ENCODE results near the gene ZFAND3.

GRCh38 chr6:37946057-37946456 lies 126.5 kb downstream of the ZFAND3 start:
- TF ChIP-seq GATA3 (IDR thresholded peaks at IDR 0.05; ENCODE audit: low read depth, low read length) (no peak), GATA2 (IDR thresholded peaks at IDR 0.05; ENCODE audit: low read depth, low read length) (no peak)
